Measurements from ENCODE around the gene CRELD2. TPM values are rescaled to one million over a fixed set of nuclear protein-coding genes. Genes with fewer than 3 reads are reported as not detected.

Gene CRELD2
- total RNA-seq, 1 donor from 2014 or later = 13.0 TPM

DNA sequence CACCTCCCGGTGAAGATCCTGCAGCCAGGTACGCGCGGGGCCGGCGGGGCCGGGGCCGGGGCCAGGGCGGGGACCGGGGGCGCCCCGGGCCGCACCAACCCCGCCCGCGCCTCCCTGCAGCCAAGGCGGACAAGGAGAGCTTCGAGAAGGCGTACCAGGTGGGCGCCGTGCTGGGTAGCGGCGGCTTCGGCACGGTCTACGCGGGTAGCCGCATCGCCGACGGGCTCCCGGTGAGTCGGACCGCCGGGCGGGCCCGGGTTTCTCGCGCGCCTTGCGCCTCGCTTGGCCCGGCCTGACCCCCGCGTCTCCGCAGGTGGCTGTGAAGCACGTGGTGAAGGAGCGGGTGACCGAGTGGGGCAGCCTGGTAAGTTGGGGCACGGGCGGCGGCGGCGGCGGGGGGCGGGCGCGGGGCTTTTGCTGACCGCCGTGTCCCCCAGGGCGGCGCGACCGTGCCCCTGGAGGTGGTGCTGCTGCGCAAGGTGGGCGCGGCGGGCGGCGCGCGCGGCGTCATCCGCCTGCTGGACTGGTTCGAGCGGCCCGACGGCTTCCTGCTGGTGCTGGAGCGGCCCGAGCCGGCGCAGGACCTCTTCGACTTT is 42.7 kb downstream of the CRELD2 start:
- H3K27ac ChIP-seq (ENCODE audit: low read depth, low read length) = peak overlapping the region; percentile 92
- H3K9me3 ChIP-seq (ENCODE audit: control insufficient read depth in 3 of 3, low read length in 3 of 3) = no peaks in the 10 kb centered on the region
- peaks cover 16 to 22% (median 20%) of the 10 kb centered on the region in 3 donors for H3K36me3 ChIP-seq (ENCODE audit: control insufficient read depth in 3 of 3, insufficient read depth in 3 of 3, low read length in 3 of 3)
- no peaks in the 10 kb centered on the region for H3K27me3 ChIP-seq (ENCODE audit: control insufficient read depth in 3 of 3, insufficient read depth in 3 of 3, low read length in 3 of 3)
- peaks cover 40 to 65% (median 54%) of the 10 kb centered on the region in 3 donors for H3K4me1 ChIP-seq (ENCODE audit: control insufficient read depth in 3 of 3, insufficient read depth in 3 of 3, low read length in 3 of 3)
- peak overlapping the region; percentile 87 to 97 (median 90) for H3K9ac ChIP-seq (ENCODE audit: low read depth in 1 of 3, low read length in 3 of 3)
- peak overlapping the region; percentile 86 to 94 (median 92) for H3K4me3 ChIP-seq (ENCODE audit: low read length in 3 of 3)

DNA sequence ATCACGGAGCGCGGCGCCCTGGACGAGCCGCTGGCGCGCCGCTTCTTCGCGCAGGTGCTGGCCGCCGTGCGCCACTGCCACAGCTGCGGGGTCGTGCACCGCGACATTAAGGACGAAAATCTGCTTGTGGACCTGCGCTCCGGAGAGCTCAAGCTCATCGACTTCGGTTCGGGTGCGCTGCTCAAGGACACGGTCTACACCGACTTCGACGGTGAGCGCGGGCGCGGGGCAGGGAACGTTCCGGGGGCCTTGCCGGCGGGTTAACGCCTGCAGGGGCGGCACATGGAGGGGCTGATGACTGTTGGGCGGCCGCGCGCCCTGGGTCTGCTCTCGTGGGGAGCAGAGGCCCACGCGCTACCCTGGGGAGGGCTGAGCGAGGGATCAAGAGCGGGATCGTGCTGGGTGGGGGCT is 43.2 kb downstream of the CRELD2 start:
- peaks cover 45 to 65% (median 55%) of the 10 kb centered on the region in 3 donors for H3K4me1 ChIP-seq (ENCODE audit: control insufficient read depth in 3 of 3, insufficient read depth in 3 of 3, low read length in 3 of 3)
- peak overlapping the region; percentile 86 to 94 (median 92) for H3K4me3 ChIP-seq (ENCODE audit: low read length in 3 of 3)
- H3K27ac ChIP-seq (ENCODE audit: low read depth, low read length) = peak overlapping the region; percentile 92
- no peaks in the 10 kb centered on the region for H3K9me3 ChIP-seq (ENCODE audit: control insufficient read depth in 3 of 3, low read length in 3 of 3)
- peak overlapping the region; percentile 87 to 97 (median 90) for H3K9ac ChIP-seq (ENCODE audit: low read depth in 1 of 3, low read length in 3 of 3)
- H3K27me3 ChIP-seq (ENCODE audit: control insufficient read depth in 3 of 3, insufficient read depth in 3 of 3, low read length in 3 of 3) = no peaks in the 10 kb centered on the region
- H3K36me3 ChIP-seq (ENCODE audit: control insufficient read depth in 3 of 3, insufficient read depth in 3 of 3, low read length in 3 of 3) = peaks cover 16 to 22% (median 20%) of the 10 kb centered on the region in 3 donors

DNA sequence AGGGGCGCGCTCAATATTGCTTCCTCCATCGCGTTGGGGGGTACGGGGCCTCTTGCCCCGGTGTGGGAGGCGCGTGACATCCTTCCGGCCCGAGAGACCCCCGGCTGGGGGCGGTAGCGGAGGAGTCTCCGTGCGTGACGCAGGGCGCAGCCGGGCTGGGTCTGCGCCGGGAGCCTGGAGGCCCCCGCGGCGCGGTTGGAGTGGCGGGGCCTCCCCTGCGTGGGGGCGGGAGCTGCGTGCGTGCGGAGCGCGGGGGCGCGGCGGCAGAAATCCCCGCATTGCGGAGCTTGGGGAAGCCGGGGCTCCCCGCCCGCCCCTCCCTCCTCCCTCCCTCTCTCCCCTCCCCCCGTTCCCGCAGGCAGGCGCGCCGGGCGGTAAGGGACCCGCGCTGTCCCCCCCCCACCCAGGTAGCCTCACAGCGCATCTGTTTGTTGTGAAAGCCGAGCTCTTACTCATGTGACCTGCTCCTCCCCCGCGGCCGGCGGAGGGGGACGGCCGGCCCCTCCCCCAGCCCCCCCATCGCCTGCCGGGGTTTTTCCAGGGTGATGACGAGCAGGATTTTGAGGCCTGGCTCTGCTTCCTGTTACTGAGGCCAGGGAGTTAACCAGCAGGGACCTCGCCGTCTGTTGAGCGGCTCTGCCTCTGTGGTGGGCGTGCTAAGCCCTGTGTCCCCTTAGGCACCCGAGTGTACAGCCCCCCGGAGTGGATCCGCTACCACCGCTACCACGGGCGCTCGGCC is 43.7 kb downstream of the CRELD2 start:
- Histone ChIP-seq H3K9ac (ENCODE audit: low read depth in 1 of 3, low read length in 3 of 3) (peak overlapping the region; percentile 87 to 97 (median 90)), H3K4me1 (ENCODE audit: control insufficient read depth in 3 of 3, insufficient read depth in 3 of 3, low read length in 3 of 3) (peaks cover 51 to 67% (median 57%) of the 10 kb centered on the region in 3 donors)

DNA sequence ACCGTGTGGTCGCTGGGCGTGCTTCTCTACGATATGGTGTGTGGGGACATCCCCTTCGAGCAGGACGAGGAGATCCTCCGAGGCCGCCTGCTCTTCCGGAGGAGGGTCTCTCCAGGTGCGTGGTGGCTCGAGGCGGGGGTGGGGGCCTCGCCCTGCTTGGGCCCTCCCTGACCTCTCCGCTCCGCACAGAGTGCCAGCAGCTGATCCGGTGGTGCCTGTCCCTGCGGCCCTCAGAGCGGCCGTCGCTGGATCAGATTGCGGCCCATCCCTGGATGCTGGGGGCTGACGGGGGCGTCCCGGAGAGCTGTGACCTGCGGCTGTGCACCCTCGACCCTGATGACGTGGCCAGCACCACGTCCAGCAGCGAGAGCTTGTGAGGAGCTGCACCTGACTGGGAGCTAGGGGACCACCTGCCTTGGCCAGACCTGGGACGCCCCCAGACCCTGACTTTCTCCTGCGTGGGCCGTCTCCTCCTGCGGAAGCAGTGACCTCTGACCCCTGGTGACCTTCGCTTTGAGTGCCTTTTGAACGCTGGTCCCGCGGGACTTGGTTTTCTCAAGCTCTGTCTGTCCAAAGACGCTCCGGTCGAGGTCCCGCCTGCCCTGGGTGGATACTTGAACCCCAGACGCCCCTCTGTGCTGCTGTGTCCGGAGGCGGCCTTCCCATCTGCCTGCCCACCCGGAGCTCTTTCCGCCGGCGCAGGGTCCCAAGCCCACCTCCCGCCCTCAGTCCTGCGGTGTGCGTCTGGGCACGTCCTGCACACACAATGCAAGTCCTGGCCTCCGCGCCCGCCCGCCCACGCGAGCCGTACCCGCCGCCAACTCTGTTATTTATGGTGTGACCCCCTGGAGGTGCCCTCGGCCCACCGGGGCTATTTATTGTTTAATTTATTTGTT is 44.6 kb downstream of the CRELD2 start:
- Histone ChIP-seq H3K9me3 (ENCODE audit: control insufficient read depth in 3 of 3, low read length in 3 of 3) (no peaks in the 10 kb centered on the region), H3K27ac (ENCODE audit: low read depth, low read length) (peak overlapping the region; percentile 83), H3K27me3 (ENCODE audit: control insufficient read depth in 3 of 3, insufficient read depth in 3 of 3, low read length in 3 of 3) (no peaks in the 10 kb centered on the region), H3K4me1 (ENCODE audit: control insufficient read depth in 3 of 3, insufficient read depth in 3 of 3, low read length in 3 of 3) (peaks cover 59 to 75% (median 66%) of the 10 kb centered on the region in 3 donors), H3K9ac (ENCODE audit: low read depth in 1 of 3, low read length in 3 of 3) (peak overlapping the region; percentile 76 to 94 (median 88)), H3K4me3 (ENCODE audit: low read length in 3 of 3) (peak overlapping the region; percentile 61 to 86 (median 78)), H3K36me3 (ENCODE audit: control insufficient read depth in 3 of 3, insufficient read depth in 3 of 3, low read length in 3 of 3) (peaks cover 16 to 22% (median 20%) of the 10 kb centered on the region in 3 donors)

More for the DNA sequence above, 43.7 kb downstream of the CRELD2 start:
- Histone ChIP-seq H3K4me3 (ENCODE audit: low read length in 3 of 3) (peak overlapping the region; percentile 86 to 94 (median 92)), H3K9me3 (ENCODE audit: control insufficient read depth in 3 of 3, low read length in 3 of 3) (no peaks in the 10 kb centered on the region), H3K27ac (ENCODE audit: low read depth, low read length) (peak overlapping the region; percentile 92), H3K36me3 (ENCODE audit: control insufficient read depth in 3 of 3, insufficient read depth in 3 of 3, low read length in 3 of 3) (peaks cover 16 to 22% (median 20%) of the 10 kb centered on the region in 3 donors), H3K27me3 (ENCODE audit: control insufficient read depth in 3 of 3, insufficient read depth in 3 of 3, low read length in 3 of 3) (no peaks in the 10 kb centered on the region)

DNA sequence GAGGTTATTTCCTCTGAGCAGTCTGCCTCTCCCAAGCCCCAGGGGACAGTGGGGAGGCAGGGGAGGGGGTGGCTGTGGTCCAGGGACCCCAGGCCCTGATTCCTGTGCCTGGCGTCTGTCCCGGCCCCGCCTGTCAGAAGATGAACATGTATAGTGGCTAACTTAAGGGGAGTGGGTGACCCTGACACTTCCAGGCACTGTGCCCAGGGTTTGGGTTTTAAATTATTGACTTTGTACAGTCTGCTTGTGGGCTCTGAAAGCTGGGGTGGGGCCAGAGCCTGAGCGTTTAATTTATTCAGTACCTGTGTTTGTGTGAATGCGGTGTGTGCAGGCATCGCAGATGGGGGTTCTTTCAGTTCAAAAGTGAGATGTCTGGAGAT is 45.2 kb downstream of the CRELD2 start:
- Histone ChIP-seq H3K36me3 (ENCODE audit: control insufficient read depth in 3 of 3, insufficient read depth in 3 of 3, low read length in 3 of 3) (peaks cover 16 to 22% (median 20%) of the 10 kb centered on the region in 3 donors), H3K4me3 (ENCODE audit: low read length in 3 of 3) (peak overlapping the region; percentile 61 to 86 (median 78)), H3K27ac (ENCODE audit: low read depth, low read length) (peak overlapping the region; percentile 83), H3K27me3 (ENCODE audit: control insufficient read depth in 3 of 3, insufficient read depth in 3 of 3, low read length in 3 of 3) (no peaks in the 10 kb centered on the region), H3K4me1 (ENCODE audit: control insufficient read depth in 3 of 3, insufficient read depth in 3 of 3, low read length in 3 of 3) (peaks cover 63 to 81% (median 72%) of the 10 kb centered on the region in 3 donors), H3K9ac (ENCODE audit: low read depth in 1 of 3, low read length in 3 of 3) (peak overlapping the region; percentile 57 to 94 (median 88)), H3K9me3 (ENCODE audit: control insufficient read depth in 3 of 3, low read length in 3 of 3) (no peaks in the 10 kb centered on the region)

DNA sequence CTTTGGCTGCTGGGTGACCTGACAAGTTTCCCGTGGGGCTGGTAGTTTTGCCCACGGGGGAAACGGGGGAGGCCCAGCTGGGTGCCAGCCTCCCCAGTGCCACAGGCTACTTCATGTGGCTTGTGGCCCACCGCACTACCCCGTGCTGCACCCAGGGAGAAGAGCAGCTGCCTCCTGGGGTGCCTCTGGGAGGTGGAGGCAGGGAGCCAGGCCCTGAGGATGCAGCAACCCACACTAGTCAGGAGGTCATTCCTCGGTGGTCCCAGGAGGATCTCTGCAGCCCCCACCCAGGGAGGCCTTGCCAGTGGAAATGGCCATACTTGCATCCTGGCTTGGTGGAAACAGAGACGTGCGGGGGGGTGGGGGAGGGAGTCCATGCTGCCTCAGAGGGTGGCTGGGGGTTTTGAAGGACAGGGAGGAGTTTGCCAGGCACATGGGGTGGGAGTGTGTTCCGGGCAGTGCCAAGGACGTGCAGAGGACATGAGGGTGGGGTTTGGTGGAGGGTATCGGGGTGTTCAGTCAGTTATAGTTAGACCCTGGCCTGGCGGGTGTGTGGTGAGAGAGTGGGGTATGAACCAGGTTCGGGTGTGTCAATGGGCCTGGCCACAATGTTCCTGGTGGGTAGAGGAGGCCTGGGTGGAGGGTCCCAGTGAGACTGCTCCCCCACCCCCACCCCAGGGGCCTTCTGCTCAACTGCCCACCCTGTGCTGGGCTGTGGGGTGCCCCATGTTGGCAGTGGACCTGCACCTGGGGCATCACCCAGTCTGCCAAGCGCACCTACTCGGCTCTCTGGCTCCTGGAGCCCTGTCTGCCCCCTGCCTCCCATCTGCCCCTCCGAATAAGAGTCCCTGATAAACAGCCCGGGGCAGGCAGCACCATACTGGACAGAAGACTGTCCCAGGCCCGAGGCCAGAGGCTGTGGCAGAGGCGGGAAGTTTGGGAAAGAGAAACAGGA is 46.0 kb downstream of the CRELD2 start:
- H3K4me1 ChIP-seq (ENCODE audit: control insufficient read depth in 3 of 3, insufficient read depth in 3 of 3, low read length in 3 of 3) = peaks cover 60 to 81% (median 74%) of the 10 kb centered on the region in 3 donors
- no peaks in the 10 kb centered on the region for H3K27me3 ChIP-seq (ENCODE audit: control insufficient read depth in 3 of 3, insufficient read depth in 3 of 3, low read length in 3 of 3)
- H3K9ac ChIP-seq (ENCODE audit: low read depth in 1 of 3, low read length in 3 of 3) = peak overlapping the region; percentile 57 to 94 (median 88)
- H3K36me3 ChIP-seq (ENCODE audit: control insufficient read depth in 3 of 3, insufficient read depth in 3 of 3, low read length in 3 of 3) = peaks cover 16 to 22% (median 20%) of the 10 kb centered on the region in 3 donors
- peak overlapping the region; percentile 83 for H3K27ac ChIP-seq (ENCODE audit: low read depth, low read length)
- H3K4me3 ChIP-seq (ENCODE audit: low read length in 3 of 3) = peak overlapping the region; percentile 61 to 86 (median 78)
- H3K9me3 ChIP-seq (ENCODE audit: control insufficient read depth in 3 of 3, low read length in 3 of 3) = no peaks in the 10 kb centered on the region

DNA sequence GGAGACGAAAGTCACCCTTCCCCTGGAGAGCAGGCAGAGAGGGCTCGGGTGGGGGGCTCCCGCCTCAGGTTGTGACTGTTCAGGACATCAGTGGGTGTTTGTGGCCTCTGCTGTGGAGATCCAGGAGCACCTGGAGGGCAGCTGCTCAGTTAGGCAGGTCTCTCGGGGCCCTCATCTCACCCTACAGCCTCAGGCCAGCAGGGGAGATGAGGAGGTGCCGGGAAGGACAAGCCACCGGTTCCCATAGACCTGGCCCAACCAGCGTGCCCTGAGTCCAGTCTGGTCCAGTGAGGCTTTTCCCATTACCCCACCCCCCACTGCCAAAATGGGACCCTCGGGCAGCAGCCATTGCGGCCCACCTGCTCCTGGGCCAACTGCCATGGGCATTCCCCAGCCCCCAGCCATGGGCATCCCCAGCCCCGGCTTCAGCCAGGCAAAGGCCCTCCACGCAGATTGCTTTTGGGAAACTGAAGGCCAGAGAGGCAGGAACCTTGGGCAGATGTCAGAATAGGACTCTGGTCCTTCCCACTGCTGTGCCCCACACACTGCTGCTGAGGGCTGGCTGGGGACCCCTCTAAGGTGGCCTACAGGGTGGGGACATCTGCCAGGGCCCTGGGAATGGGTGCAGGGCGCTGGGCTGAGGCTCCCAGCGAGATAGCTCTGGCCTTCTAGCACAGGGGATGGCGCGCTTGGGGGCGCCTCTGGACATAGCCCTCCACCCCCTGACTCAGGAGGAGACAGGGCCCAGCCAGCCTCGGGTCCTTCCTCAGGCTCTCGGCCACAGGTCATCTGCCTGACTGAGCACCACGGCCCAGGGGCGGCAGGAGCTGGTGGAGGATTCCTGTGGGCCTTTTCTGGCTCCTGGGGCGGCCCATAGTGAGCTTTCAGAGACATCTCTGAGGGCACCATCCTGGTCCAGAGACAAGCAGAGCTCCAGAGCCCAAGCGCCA is 46.9 kb downstream of the CRELD2 start:
- Histone ChIP-seq H3K27me3 (ENCODE audit: control insufficient read depth in 3 of 3, insufficient read depth in 3 of 3, low read length in 3 of 3) (no peaks in the 10 kb centered on the region), H3K27ac (ENCODE audit: low read depth, low read length) (peak overlapping the region; percentile 90), H3K36me3 (ENCODE audit: control insufficient read depth in 3 of 3, insufficient read depth in 3 of 3, low read length in 3 of 3) (peaks cover 16 to 22% (median 20%) of the 10 kb centered on the region in 3 donors), H3K9me3 (ENCODE audit: control insufficient read depth in 3 of 3, low read length in 3 of 3) (no peaks in the 10 kb centered on the region), H3K9ac (ENCODE audit: low read depth in 1 of 3, low read length in 3 of 3) (peak overlapping the region in 2 of 3 donors; percentile 32 to 94), H3K4me3 (ENCODE audit: low read length in 3 of 3) (peak overlapping the region in 1 of 3 donors; percentile 24), H3K4me1 (ENCODE audit: control insufficient read depth in 3 of 3, insufficient read depth in 3 of 3, low read length in 3 of 3) (peaks cover 56 to 81% (median 73%) of the 10 kb centered on the region in 3 donors)

DNA sequence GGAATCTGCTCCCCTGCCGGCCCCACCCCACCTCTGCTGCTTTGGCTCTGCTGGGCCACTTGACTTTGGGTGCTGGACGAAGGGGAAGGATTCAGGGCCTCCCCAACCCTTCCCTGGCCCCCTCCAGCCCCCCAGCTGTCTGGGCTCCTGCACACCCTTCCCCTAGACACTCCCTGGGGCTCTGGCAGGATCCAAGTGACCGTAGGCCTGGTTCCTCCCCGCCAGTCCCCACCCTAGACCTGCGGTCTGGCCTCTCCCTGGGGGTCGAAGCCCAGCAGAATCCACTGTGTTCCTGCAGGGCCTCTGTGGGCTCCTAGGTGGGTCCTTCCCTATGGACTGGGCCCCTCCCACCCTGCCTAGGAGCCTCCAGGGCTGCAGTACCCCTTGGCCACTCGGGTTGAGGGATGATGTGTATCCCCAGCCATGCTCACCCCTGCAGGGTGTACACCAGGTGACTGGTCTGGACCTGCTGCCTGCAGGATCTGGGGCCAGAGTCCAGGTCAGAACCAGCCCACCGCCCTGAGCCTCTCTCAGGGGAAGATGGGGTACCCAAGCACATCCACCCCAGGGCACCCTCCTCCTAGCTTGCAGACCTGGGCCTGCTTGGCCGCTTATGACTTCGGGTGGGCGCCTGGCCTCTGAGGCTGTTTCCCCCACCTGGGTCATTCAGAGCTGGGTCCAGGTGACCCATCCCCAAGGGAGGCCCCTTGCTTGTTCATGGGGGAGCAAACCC is 47.8 kb downstream of the CRELD2 start:
- Histone ChIP-seq H3K36me3 (ENCODE audit: control insufficient read depth in 3 of 3, insufficient read depth in 3 of 3, low read length in 3 of 3) (peaks cover 16 to 22% (median 20%) of the 10 kb centered on the region in 3 donors), H3K9ac (ENCODE audit: low read depth in 1 of 3, low read length in 3 of 3) (peak overlapping the region; percentile 79 to 85 (median 82)), H3K27me3 (ENCODE audit: control insufficient read depth in 3 of 3, insufficient read depth in 3 of 3, low read length in 3 of 3) (no peaks in the 10 kb centered on the region), H3K4me1 (ENCODE audit: control insufficient read depth in 3 of 3, insufficient read depth in 3 of 3, low read length in 3 of 3) (peaks cover 65 to 88% (median 80%) of the 10 kb centered on the region in 3 donors), H3K27ac (ENCODE audit: low read depth, low read length) (peak overlapping the region; percentile 90), H3K4me3 (ENCODE audit: low read length in 3 of 3) (peak overlapping the region in 2 of 3 donors; percentile 29 to 57), H3K9me3 (ENCODE audit: control insufficient read depth in 3 of 3, low read length in 3 of 3) (no peaks in the 10 kb centered on the region)
